ENCODE data around the gene SERPINA9. TPM values are rescaled to one million over a fixed set of nuclear protein-coding genes. Genes with fewer than 3 reads are reported as not detected.

SERPINA9 gene
- total and polyA plus RNA-seq, 2 of the 8 experiments (the other 6 are each of a cell fraction or from before 2014, with no cell fraction given), result not detected

Other genes with a start within 250 kb of the SERPINA9 start
- not detected in 2 replicates for gene SERPINA10, start 182.9 kb downstream of the SERPINA9 start, total RNA-seq (2021; fragmentation: NEBNext Ultra II Directional; extraction: Animal tissue kit (Norgen Biotek cat#: 25700))
- gene SERPINA10, start 182.9 kb downstream of the SERPINA9 start, polyA plus RNA-seq (2011; rRNA removed), result not detected in 2 replicates
- gene SERPINA6, start 152.9 kb downstream of the SERPINA9 start, total RNA-seq (2021; fragmentation: NEBNext Ultra II Directional; extraction: Animal tissue kit (Norgen Biotek cat#: 25700)), result not detected in 2 replicates
- not detected in 2 replicates for gene SERPINA6, start 152.9 kb downstream of the SERPINA9 start, polyA plus RNA-seq (2011; rRNA removed)
- gene SERPINA2, start 109.5 kb downstream of the SERPINA9 start, total RNA-seq (2021; fragmentation: NEBNext Ultra II Directional; extraction: Animal tissue kit (Norgen Biotek cat#: 25700)), result not detected in 2 replicates
- gene SERPINA2, start 109.5 kb downstream of the SERPINA9 start, polyA plus RNA-seq (2011; rRNA removed), result not detected in 2 replicates
- gene SERPINA1, start 87.6 kb downstream of the SERPINA9 start, total RNA-seq (2021; fragmentation: NEBNext Ultra II Directional; extraction: Animal tissue kit (Norgen Biotek cat#: 25700)), result not detected in 2 replicates
- 0.06 and 0.08 TPM in 2 replicates for gene SERPINA1, start 87.6 kb downstream of the SERPINA9 start, polyA plus RNA-seq (2011; rRNA removed)
- 0.39 and 0.65 TPM in 2 replicates for gene SERPINA11, start 23.4 kb downstream of the SERPINA9 start, total RNA-seq (2021; fragmentation: NEBNext Ultra II Directional; extraction: Animal tissue kit (Norgen Biotek cat#: 25700))
- 0.24 and 0.36 TPM in 2 replicates for gene SERPINA11, start 23.4 kb downstream of the SERPINA9 start, polyA plus RNA-seq (2011; rRNA removed)
- not detected in 2 replicates for gene SERPINA12, start 33.3 kb upstream of the SERPINA9 start, total RNA-seq (2021; fragmentation: NEBNext Ultra II Directional; extraction: Animal tissue kit (Norgen Biotek cat#: 25700))
- gene SERPINA12, start 33.3 kb upstream of the SERPINA9 start, polyA plus RNA-seq (2011; rRNA removed), result not detected in 2 replicates
- not detected in 2 replicates for gene SERPINA4, start 85.2 kb upstream of the SERPINA9 start, total RNA-seq (2021; fragmentation: NEBNext Ultra II Directional; extraction: Animal tissue kit (Norgen Biotek cat#: 25700))
- not detected in 2 replicates for gene SERPINA4, start 85.2 kb upstream of the SERPINA9 start, polyA plus RNA-seq (2011; rRNA removed)
- 1.9 and 2.1 TPM in 2 replicates for gene SERPINA5, start 105.2 kb upstream of the SERPINA9 start, total RNA-seq (2021; fragmentation: NEBNext Ultra II Directional; extraction: Animal tissue kit (Norgen Biotek cat#: 25700))
- gene SERPINA5, start 105.2 kb upstream of the SERPINA9 start, polyA plus RNA-seq (2011; rRNA removed), result 1.6 and 1.8 TPM in 2 replicates
- gene SERPINA3, start 136.2 kb upstream of the SERPINA9 start, total RNA-seq (2021; fragmentation: NEBNext Ultra II Directional; extraction: Animal tissue kit (Norgen Biotek cat#: 25700)), result not detected in 2 replicates
- gene SERPINA3, start 136.2 kb upstream of the SERPINA9 start, polyA plus RNA-seq (2011; rRNA removed), result not detected in 2 replicates

Measured in H1 (cell line).